Keratinocyte (primary cell): ENCODE results near the gene MDN1. TPM values are rescaled to one million over a fixed set of nuclear protein-coding genes. Genes with fewer than 3 reads are reported as not detected.

ENCODE experiments used
- DNase-seq: peaks from one replicate; pipeline ENCODE4 v3.0.0-alpha.2; 2011; ENCODE audit warnings: low read depth, missing footprints, low spot score
- FAIRE-seq: peaks from 2 replicates; lab custom pipeline; 2011; peaks lifted over from hg19 to GRCh38; lab: Jason Lieb, UNC
- H2AFZ ChIP-seq: 2 replicates; pipeline ENCODE4 v1.6.0; 2012; ENCODE audit warnings: low read length, control low read depth, inconsistent platforms; ENCODE audit not compliant: control insufficient read depth
- H3K27ac ChIP-seq: 2 replicates; pipeline ENCODE4 v1.5.1; 2011; ENCODE audit warnings: low read length; ENCODE audit not compliant: control insufficient read depth, insufficient read depth
- H3K27me3 ChIP-seq: 3 replicates; pipeline ENCODE4 v1.6.0; 2011; ENCODE audit warnings: low read length; ENCODE audit not compliant: control insufficient read depth, insufficient read depth; ENCODE audit errors: extremely low read depth
- H3K36me3 ChIP-seq, 2 experiments: 2 replicates in 1 of 2; 3 replicates in 1 of 2; pipeline ENCODE4 v1.5.1; 2011; ENCODE audit warnings: low read length in 2 of 2, mild to moderate bottlenecking in 1 of 2; ENCODE audit not compliant: control insufficient read depth in 2 of 2, insufficient read depth in 2 of 2; ENCODE audit errors: extremely low read depth in 1 of 2
- H3K4me1 ChIP-seq: 3 replicates; pipeline ENCODE4 v1.5.1; 2011; ENCODE audit warnings: low read length; ENCODE audit not compliant: control insufficient read depth, insufficient read depth; ENCODE audit errors: extremely low read depth
- H3K4me2 ChIP-seq: 3 replicates; pipeline ENCODE4 v1.6.0; 2011; ENCODE audit warnings: low read depth, low read length; ENCODE audit not compliant: control insufficient read depth, insufficient read depth; ENCODE audit errors: extremely low read depth
- H3K4me3 ChIP-seq, 3 experiments: fragments of 200-600 bp in 1 of 3; sonication (generic) in 1 of 3; 2 replicates in 2 of 3; 3 replicates in 1 of 3; pipeline ENCODE4 v1.5.1; 2011 to 2016; ENCODE audit warnings: low read length in 3 of 3, mild to moderate bottlenecking in 3 of 3, control low read depth in 2 of 3, inconsistent platforms in 1 of 3, low read depth in 1 of 3, mixed read lengths in 1 of 3, mixed run types in 1 of 3, moderate library complexity in 1 of 3; ENCODE audit not compliant: control insufficient read depth in 2 of 3, insufficient read depth in 2 of 3; ENCODE audit errors: extremely low read depth in 1 of 3
- H3K79me2 ChIP-seq: 2 replicates; pipeline ENCODE4 v1.6.0; 2012; ENCODE audit warnings: low read length; ENCODE audit not compliant: control insufficient read depth, insufficient read depth
- H3K9ac ChIP-seq: 3 replicates; pipeline ENCODE4 v1.6.0; 2011; ENCODE audit warnings: low read length; ENCODE audit not compliant: control insufficient read depth, insufficient read depth; ENCODE audit errors: extremely low read depth
- H3K9me1 ChIP-seq: 3 replicates; pipeline ENCODE4 v1.6.0; 2011; ENCODE audit warnings: low read length; ENCODE audit not compliant: control insufficient read depth, insufficient read depth; ENCODE audit errors: extremely low read depth
- H3K9me3 ChIP-seq: 2 replicates; pipeline ENCODE4 v1.5.1; 2012; ENCODE audit warnings: low read depth, low read length; ENCODE audit not compliant: control insufficient read depth
- H4K20me1 ChIP-seq: 3 replicates; pipeline ENCODE4 v1.6.0; 2011; ENCODE audit warnings: low read length; ENCODE audit not compliant: control insufficient read depth, insufficient read depth; ENCODE audit errors: extremely low read depth
- CTCF ChIP-seq, 3 experiments: IDR thresholded peaks in 1 of 3; conservative IDR thresholded peaks in 1 of 3; optimal IDR thresholded peaks in 1 of 3; 2 replicates in 2 of 3; 3 replicates in 1 of 3; pipeline versions ENCODE3 to v1.5.1; 2011; ENCODE audit warnings: low read length in 3 of 3, mild to moderate bottlenecking in 3 of 3, moderate library complexity in 2 of 3, control low read depth in 1 of 3, inconsistent platforms in 1 of 3; ENCODE audit not compliant: insufficient read depth in 2 of 3; ENCODE audit errors: extremely low read depth in 1 of 3
- EZH2 ChIP-seq: IDR thresholded peaks from one replicate; pipeline ENCODE4 v1.6.1; 2012; ENCODE audit warnings: inconsistent platforms, mild to moderate bottlenecking, low read length, moderate library complexity
- dilution Hi-C: fragments of 300-500 bp; cut with MboI; formaldehyde crosslinking; loops from one replicate; pipeline ENCODE4 v1.7.0; 2020; ENCODE audit warnings: low sequenced_read_pairs; ENCODE audit not compliant: extremely low pct_ligation_motif_present
- polyA plus RNA-seq, 5 experiments: library from polyadenylated mRNA; depleted of rRNA in 3 of 5; stranded (reverse) in 3 of 5; stranded (forward) in 1 of 5; unstranded in 1 of 5; fragments of >200 nt; gene quantifications; 1 replicate in 1 of 5; 2 replicates in 3 of 5; 3 replicates in 1 of 5; pipeline versions ENCODE4 v1.2.1 to v1.2.3, GENCODE V29; 2011 to 2012; ENCODE audit warnings: missing spikeins in 2 of 5, low read depth in 1 of 5, low replicate concordance in 1 of 5

Gene MDN1
- polyA plus RNA-seq, 1 donor (not counting 4 experiments of a cell fraction or from before 2014, with no cell fraction given): 16.0 TPM

- TF ChIP-seq CTCF (optimal IDR thresholded peaks at IDR 0.05 in 1 of 3, IDR thresholded peaks at IDR 0.05 in 1 of 3, conservative IDR thresholded peaks at IDR 0.05 in 1 of 3; ENCODE audit: extremely low read depth in 1 of 3, insufficient read depth in 2 of 3, low read length in 3 of 3) (no peak), EZH2 (no peak)
- Histone ChIP-seq H3K27me3 (no peaks in the 10 kb centered on the region), H3K9me3 (no peaks in the 10 kb centered on the region), H3K9me1 (no peaks in the 10 kb centered on the region), H4K20me1 (no peaks in the 10 kb centered on the region), H3K4me2 (no peak overlapping the region), H3K79me2 (no peaks in the 10 kb centered on the region), H3K4me1 (no peaks in the 10 kb centered on the region), H3K4me3 (no peak overlapping the region), H3K36me3 (peaks cover 35 to 36% of the 10 kb centered on the region in 2 experiments), H3K27ac (no peak overlapping the region), H3K9ac (no peak overlapping the region), H2AFZ (no peak overlapping the region)
- dilution Hi-C loops: no loop called here
- FAIRE-seq (no peak), DNase-seq (no peak)
Measured at GRCh38 chr6:89692256-89692655, 127.3 kb downstream of the MDN1 start.

GRCh38 chr6:89690944-89691324 is 128.7 kb downstream of the MDN1 start:
- no peak overlapping the region for H3K9ac ChIP-seq
- H2AFZ ChIP-seq: no peak overlapping the region
- no peak for TF ChIP-seq CTCF (optimal IDR thresholded peaks at IDR 0.05 in 1 of 3, IDR thresholded peaks at IDR 0.05 in 1 of 3, conservative IDR thresholded peaks at IDR 0.05 in 1 of 3; ENCODE audit: extremely low read depth in 1 of 3, insufficient read depth in 2 of 3, low read length in 3 of 3)
- no peak for TF ChIP-seq EZH2
- no peak overlapping the region for H3K27ac ChIP-seq
- FAIRE-seq: no peak
- no peak for DNase-seq
- H3K36me3 ChIP-seq: peaks cover 32 to 40% of the 10 kb centered on the region in 2 experiments
- no peaks in the 10 kb centered on the region for H3K9me3 ChIP-seq
- H3K79me2 ChIP-seq: no peaks in the 10 kb centered on the region
- H3K9me1 ChIP-seq: no peaks in the 10 kb centered on the region
- no peaks in the 10 kb centered on the region for H4K20me1 ChIP-seq
- H3K4me2 ChIP-seq: no peak overlapping the region
- H3K27me3 ChIP-seq: no peaks in the 10 kb centered on the region
- no peak overlapping the region for H3K4me3 ChIP-seq
- H3K4me1 ChIP-seq: no peaks in the 10 kb centered on the region
- dilution Hi-C loops: no loop called here
